Large intestine (tissue), 3 donors: Measurements from ENCODE around the gene INHBE. TPM values are rescaled to one million over a fixed set of nuclear protein-coding genes. Genes with fewer than 3 reads are reported as not detected.

ENCODE experiments used
- DNase-seq, 2 donors: peaks; one replicate each; pipeline versions ENCODE4 v3.0.0 to v3.0.0-alpha.2; 2013
- H3K27ac ChIP-seq: one replicate; pipeline ENCODE4 v1.5.1; 2013; ENCODE audit warnings: low read length
- H3K27me3 ChIP-seq: 2 replicates; pipeline ENCODE4 v1.6.1; 2013; ENCODE audit warnings: low read length; ENCODE audit not compliant: control insufficient read depth, insufficient read depth
- H3K36me3 ChIP-seq: 2 replicates; pipeline ENCODE4 v1.6.1; 2013; ENCODE audit warnings: low read length; ENCODE audit not compliant: control insufficient read depth, insufficient read depth
- H3K4me1 ChIP-seq: one replicate; pipeline ENCODE4 v1.6.1; 2013; ENCODE audit warnings: low read length; ENCODE audit not compliant: control insufficient read depth, insufficient read depth
- H3K4me3 ChIP-seq: one replicate; pipeline ENCODE4 v1.5.1; 2013; ENCODE audit warnings: low read length
- H3K9me3 ChIP-seq: one replicate; pipeline ENCODE4 v1.6.1; 2013; ENCODE audit warnings: mild to moderate bottlenecking, low read depth, low read length, moderate library complexity; ENCODE audit not compliant: control insufficient read depth
- WGBS: methylation state at CpG from one replicate; pipeline ENCODE4 v1.1.5; 2013; ENCODE audit warnings: low lambda C conversion rate; ENCODE audit not compliant: insufficient coverage; 5-methylcytosine and 5-hydroxymethylcytosine counted together
- polyA plus RNA-seq: library from polyadenylated mRNA; unstranded; fragments of 120-200 nt; gene quantifications from one replicate; pipeline ENCODE4 v1.2.1, GENCODE V29; 2013

The INHBE gene
- polyA plus RNA-seq, 1 donor: 0.28 TPM

- Histone ChIP-seq H3K4me3 (peak overlapping the region; percentile 55), H3K27me3 (peaks cover 13% of the 10 kb centered on the region), H3K36me3 (no peaks in the 10 kb centered on the region), H3K27ac (peak overlapping the region; percentile 35), H3K9me3 (no peaks in the 10 kb centered on the region), H3K4me1 (peaks cover 31% of the 10 kb centered on the region)
- WGBS: no CpG with 5 or more reads among the region's 19 CpGs
- DNase-seq: peak in 1 of 2 donors; percentile 49
Observed at GRCh38 chr12:57460841-57461275, 5.8 kb downstream of the INHBE start.

GRCh38 chr12:57461276-57461916, 6.3 kb downstream of the INHBE start:
- peak in 1 of 2 donors; percentile 69 for DNase-seq
- no CpG with 5 or more reads among the region's 32 CpGs for WGBS
- H3K27ac ChIP-seq: peak overlapping the region; percentile 80
- no peaks in the 10 kb centered on the region for H3K9me3 ChIP-seq
- no peaks in the 10 kb centered on the region for H3K36me3 ChIP-seq
- peaks cover 29% of the 10 kb centered on the region for H3K4me1 ChIP-seq
- peaks cover 13% of the 10 kb centered on the region for H3K27me3 ChIP-seq
- H3K4me3 ChIP-seq: peak overlapping the region; percentile 55

- Histone ChIP-seq H3K27me3 (peaks cover 13% of the 10 kb centered on the region), H3K4me3 (peak overlapping the region; percentile 55), H3K4me1 (peaks cover 29% of the 10 kb centered on the region), H3K36me3 (no peaks in the 10 kb centered on the region), H3K27ac (peak overlapping the region; percentile 80), H3K9me3 (no peaks in the 10 kb centered on the region)
- DNase-seq: peak in 1 of 2 donors; percentile 41
- WGBS: no CpG with 5 or more reads among the region's 9 CpGs
Observed at GRCh38 chr12:57461917-57462250, 6.8 kb downstream of the INHBE start.

GRCh38 chr12:57462251-57462911, 7.3 kb downstream of the INHBE start:
- peaks cover 29% of the 10 kb centered on the region for H3K4me1 ChIP-seq
- peak overlapping the region; percentile 55 for H3K4me3 ChIP-seq

GRCh38 chr12:57462912-57463253, 7.8 kb downstream of the INHBE start:
- H3K27me3 ChIP-seq: peaks cover 13% of the 10 kb centered on the region
- DNase-seq: no peak
- no peak overlapping the region for H3K27ac ChIP-seq
- no CpG with 5 or more reads among the region's 5 CpGs for WGBS
- H3K4me3 ChIP-seq: no peak overlapping the region
- no peaks in the 10 kb centered on the region for H3K9me3 ChIP-seq
- H3K36me3 ChIP-seq: no peaks in the 10 kb centered on the region
- H3K4me1 ChIP-seq: peaks cover 29% of the 10 kb centered on the region

More at GRCh38 chr12:57462251-57462911, 7.3 kb downstream of the INHBE start:
- Histone ChIP-seq H3K27ac (peak overlapping the region; percentile 80), H3K9me3 (no peaks in the 10 kb centered on the region), H3K27me3 (peaks cover 13% of the 10 kb centered on the region), H3K36me3 (no peaks in the 10 kb centered on the region)
- WGBS: no CpG with 5 or more reads among the region's 28 CpGs
- peak; percentile 83 to 91 for DNase-seq

- Histone ChIP-seq H3K4me1 (peaks cover 30% of the 10 kb centered on the region), H3K27me3 (peaks cover 13% of the 10 kb centered on the region), H3K4me3 (no peak overlapping the region), H3K36me3 (no peaks in the 10 kb centered on the region), H3K27ac (no peak overlapping the region), H3K9me3 (no peaks in the 10 kb centered on the region)
- DNase-seq: no peak
- no CpG with 5 or more reads among the region's 12 CpGs for WGBS
Observed at GRCh38 chr12:57464569-57464968, 9.5 kb downstream of the INHBE start.

GRCh38 chr12:57465030-57465746, 10.1 kb downstream of the INHBE start:
- no peak overlapping the region for H3K27ac ChIP-seq
- H3K9me3 ChIP-seq: no peaks in the 10 kb centered on the region
- no CpG with 5 or more reads among the region's 6 CpGs for WGBS
- no peak overlapping the region for H3K4me3 ChIP-seq
- peaks cover 13% of the 10 kb centered on the region for H3K27me3 ChIP-seq
- H3K4me1 ChIP-seq: peaks cover 32% of the 10 kb centered on the region
- DNase-seq: no peak
- H3K36me3 ChIP-seq: no peaks in the 10 kb centered on the region

GRCh38 chr12:57465747-57466505, 10.8 kb downstream of the INHBE start:
- no peak for DNase-seq
- H3K4me1 ChIP-seq: peaks cover 32% of the 10 kb centered on the region
- H3K36me3 ChIP-seq: no peaks in the 10 kb centered on the region

GRCh38 chr12:57467212-57467874, 12.2 kb downstream of the INHBE start:
- Histone ChIP-seq H3K4me1 (peaks cover 32% of the 10 kb centered on the region), H3K36me3 (no peaks in the 10 kb centered on the region), H3K27me3 (no peaks in the 10 kb centered on the region), H3K9me3 (no peaks in the 10 kb centered on the region), H3K27ac (no peak overlapping the region), H3K4me3 (no peak overlapping the region)
- no peak for DNase-seq
- WGBS: 80% methylated on average over 2 of the region's 12 CpGs

More at GRCh38 chr12:57465747-57466505, 10.8 kb downstream of the INHBE start:
- H3K9me3 ChIP-seq: no peaks in the 10 kb centered on the region
- H3K27ac ChIP-seq: no peak overlapping the region
- H3K4me3 ChIP-seq: no peak overlapping the region
- peaks cover 5% of the 10 kb centered on the region for H3K27me3 ChIP-seq
- WGBS: no CpG with 5 or more reads among the region's 14 CpGs
